Fibroblast of the aortic adventitia (primary cell): Measurements from ENCODE around the gene ASF1B. TPM values are rescaled to one million over a fixed set of nuclear protein-coding genes. Genes with fewer than 3 reads are reported as not detected.
"Not testable (repeated sequence)": the region's sequence is repeated elsewhere in the genome, so short reads cannot be mapped to it uniquely, and the experiment has no call there.

Experiments
- DNase-seq: peaks from one replicate; pipeline ENCODE4 v3.0.0-alpha.2; 2010; ENCODE audit warnings: low read depth
- H3K4me3 ChIP-seq: 2 replicates; pipeline ENCODE4 v1.5.1; 2011; ENCODE audit warnings: low read depth, mild to moderate bottlenecking, control low read depth, low read length, moderate library complexity
- total RNA-seq: library from RNA; depleted of rRNA; stranded (reverse); fragments of >200 nt; gene quantifications from 2 replicates; pipeline ENCODE4 v1.2.3, GENCODE V29; 2012; ENCODE audit warnings: low replicate concordance
- TF ChIP-seq, protein P1 (sequence below): IDR thresholded peaks from 2 replicates; pipeline ENCODE4 v1.5.1; 2011; ENCODE audit warnings: mild to moderate bottlenecking, low read length, control low read depth, inconsistent platforms; ENCODE audit not compliant: insufficient read depth

ASF1B gene
- total RNA-seq, 1 donor: 32.3 TPM

DNA sequence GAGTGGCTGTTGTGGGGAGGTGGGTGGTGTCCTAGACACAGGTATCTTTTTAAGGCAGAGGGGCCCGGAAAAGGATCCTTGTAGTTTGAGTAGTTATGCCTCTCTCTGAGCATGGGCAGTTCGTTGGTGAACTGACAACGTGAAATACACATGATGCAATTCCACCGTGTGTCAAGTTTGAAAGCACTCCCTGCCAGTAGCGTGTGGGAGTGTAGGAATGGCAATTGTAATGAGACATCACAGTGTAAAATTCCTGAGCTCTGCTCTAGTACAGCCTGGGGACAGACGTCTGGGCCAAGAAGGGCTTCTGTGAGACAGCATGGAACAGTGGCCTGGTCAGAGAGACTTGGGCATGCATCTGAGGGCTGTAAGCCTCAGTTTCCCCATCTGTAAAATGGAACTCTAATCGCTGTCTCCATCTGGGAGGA is 10.4 kb upstream of the ASF1B start:
- TF ChIP-seq, protein P1, sequence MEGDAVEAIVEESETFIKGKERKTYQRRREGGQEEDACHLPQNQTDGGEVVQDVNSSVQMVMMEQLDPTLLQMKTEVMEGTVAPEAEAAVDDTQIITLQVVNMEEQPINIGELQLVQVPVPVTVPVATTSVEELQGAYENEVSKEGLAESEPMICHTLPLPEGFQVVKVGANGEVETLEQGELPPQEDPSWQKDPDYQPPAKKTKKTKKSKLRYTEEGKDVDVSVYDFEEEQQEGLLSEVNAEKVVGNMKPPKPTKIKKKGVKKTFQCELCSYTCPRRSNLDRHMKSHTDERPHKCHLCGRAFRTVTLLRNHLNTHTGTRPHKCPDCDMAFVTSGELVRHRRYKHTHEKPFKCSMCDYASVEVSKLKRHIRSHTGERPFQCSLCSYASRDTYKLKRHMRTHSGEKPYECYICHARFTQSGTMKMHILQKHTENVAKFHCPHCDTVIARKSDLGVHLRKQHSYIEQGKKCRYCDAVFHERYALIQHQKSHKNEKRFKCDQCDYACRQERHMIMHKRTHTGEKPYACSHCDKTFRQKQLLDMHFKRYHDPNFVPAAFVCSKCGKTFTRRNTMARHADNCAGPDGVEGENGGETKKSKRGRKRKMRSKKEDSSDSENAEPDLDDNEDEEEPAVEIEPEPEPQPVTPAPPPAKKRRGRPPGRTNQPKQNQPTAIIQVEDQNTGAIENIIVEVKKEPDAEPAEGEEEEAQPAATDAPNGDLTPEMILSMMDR: no peak
- DNase-seq: peak; percentile 80
- H3K4me3 ChIP-seq: no peak overlapping the region

DNA sequence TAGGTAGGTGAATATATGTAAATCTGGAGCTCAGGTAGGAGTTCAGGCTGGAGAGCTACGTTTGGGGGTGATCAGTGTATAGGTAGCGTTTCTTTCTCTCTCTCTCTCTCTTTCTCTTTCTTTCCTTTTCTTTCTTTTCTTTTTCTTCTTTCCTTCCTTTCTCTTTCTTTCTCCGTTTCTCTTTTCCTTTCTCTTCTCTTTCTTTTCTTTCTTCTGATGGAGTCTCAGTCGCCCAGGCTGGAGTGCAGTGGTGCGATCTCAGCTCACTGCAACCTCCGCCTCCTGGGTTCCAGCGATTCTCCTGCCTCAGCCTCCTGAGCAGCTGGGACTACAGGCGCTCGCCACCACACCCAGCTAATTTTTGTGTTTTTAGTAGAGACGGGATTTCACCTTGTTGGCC is 9.8 kb upstream of the ASF1B start:
- DNase-seq, H3K4me3 ChIP-seq: not testable (repeated sequence)

DNA sequence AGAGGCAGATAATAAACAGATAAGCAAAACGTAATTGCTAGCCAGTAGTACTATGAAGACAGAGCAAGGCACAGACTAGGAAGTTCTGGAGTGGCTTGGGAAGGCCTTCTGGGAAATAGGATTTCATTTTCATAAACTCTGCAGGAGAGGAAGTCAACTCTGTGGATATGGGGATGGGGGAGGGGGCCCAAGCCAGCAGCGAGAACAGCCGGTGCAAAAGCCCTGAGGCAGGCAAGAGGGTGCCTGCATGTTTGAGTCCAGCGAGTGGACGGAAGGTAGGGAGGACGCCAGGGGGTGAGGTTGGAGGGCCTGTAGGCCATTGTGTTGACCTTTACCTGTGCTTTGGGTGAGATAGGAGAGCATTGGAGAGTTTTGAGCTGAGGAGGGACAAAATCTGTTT is 9.0 kb upstream of the ASF1B start:
- TF ChIP-seq, protein P1: no peak
- H3K4me3 ChIP-seq: no peak overlapping the region
- no peak for DNase-seq

DNA sequence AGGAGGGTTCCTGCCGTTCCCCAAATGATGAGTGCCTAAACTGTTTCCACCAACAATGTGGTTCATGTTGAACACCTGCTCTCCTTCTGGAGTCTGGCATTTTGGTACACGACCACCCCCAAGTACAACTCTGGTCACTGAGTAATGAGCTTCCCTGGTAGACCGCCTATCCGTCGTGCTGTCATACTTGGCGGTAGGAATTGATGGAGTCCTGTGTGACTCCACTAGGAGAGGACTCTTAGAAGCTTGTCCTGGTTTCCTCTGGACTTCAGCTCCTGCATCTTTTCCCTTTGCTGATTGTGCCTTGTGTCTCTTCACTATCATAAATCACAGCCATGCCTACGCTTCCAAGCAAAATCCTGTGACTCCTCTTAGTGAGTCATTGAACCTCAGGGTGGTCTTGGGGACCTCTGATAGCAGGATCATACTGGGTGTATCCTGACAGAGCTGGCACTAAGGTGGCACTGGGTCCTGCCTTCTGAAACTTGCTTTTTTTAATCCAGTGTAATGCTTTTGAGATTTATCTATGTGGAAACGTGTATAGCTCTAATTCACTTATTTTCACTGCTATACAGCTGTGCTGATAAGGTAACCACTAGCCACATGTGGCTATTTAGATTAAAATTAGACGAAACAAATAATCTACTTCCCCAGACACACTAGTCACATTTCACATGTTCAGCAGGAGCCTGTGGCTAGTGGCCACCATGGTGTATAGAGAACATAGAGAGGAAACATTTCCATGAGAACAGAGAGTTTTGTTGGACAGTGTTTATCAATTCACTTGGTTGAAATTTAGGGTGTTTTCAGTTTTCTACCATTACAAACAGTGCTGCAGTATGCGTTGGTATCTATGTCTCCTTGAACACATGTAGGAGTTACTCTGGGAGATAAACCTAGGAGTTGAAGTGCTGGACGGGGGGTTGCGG is 6.1 kb upstream of the ASF1B start:
- TF ChIP-seq, protein P1: no peak
- no peak for DNase-seq
- H3K4me3 ChIP-seq: no peak overlapping the region

DNA sequence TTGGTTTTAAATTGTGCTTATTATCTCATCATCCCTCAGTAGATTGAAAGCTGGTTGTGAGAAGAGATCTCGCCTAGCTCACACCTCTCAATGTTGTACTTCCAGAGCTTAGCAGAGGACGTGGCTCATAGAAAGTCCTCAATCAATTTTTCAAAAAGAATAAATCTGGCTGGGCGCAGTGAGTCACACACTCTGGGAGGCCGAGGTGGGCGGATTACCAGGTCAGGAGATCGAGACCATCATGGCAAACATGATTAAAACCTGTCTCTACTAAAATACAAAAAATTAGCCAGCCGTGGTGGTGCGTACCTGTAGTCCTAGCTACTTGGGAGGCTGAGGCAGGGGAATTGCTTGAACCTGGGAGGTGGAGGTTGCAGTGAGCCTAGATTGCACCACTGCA is 4.7 kb upstream of the ASF1B start:
- H3K4me3 ChIP-seq: no peak overlapping the region
- TF ChIP-seq, protein P1: no peak
- no peak for DNase-seq

DNA sequence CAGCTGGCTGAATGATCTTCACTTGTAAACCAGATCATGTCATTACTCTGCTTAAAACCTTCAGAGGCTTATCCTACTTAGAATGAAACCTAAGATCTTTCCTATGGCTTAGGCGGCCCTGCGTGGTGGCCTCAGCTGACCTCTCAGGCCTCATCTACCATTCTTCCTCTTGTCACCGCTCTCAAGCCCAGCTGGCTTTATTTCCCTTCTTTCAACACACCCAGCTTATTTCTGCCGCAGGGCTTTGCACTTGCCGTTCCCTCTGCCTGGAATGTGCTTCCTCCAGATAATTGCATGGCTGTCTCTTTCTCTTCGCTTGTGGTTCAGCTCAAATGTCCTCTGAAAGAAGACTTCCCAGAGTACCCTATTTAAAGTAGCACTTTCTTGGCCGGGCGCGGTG is 3.6 kb upstream of the ASF1B start:
- DNase-seq: no peak
- TF ChIP-seq, protein P1: no peak
- H3K4me3 ChIP-seq: no peak overlapping the region

DNA sequence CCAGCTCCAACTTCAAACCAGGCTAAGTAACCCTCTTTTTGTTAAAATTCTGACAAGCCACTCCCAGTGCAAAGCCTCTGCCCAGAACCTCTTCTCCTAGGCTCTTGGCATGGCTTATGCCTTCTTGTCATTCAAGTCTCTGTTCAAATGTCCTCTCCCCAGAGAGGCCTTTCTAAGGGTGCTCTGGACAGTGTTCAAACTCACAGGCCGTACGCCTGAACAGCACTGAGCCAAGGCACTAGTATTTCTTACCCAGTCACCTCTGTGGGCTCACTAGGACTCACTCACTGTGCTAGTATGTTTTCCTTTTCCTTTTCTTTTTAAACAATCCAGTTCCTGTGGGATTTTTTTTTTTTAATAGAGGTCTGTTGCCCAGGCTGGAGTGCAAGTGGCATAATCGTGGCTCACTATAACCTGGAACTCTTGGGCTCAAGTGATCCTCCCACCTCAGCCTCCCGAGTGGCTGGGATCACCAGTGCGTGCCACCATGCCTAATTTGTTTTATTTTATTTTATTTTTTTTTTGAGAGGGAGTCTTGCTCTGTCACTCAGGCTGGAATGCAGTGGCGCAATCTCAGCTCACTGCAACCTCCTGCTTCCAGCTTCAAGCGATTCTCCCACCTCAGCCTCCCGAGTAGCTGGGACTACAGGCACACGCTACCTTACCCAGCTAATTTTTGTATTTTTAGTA is 2.3 kb upstream of the ASF1B start:
- TF ChIP-seq, protein P1: no peak
- DNase-seq: peak; percentile 48
- no peak overlapping the region for H3K4me3 ChIP-seq
